Measurements from ENCODE around the gene AADACL3. TPM values are rescaled to one million over a fixed set of nuclear protein-coding genes. Genes with fewer than 3 reads are reported as not detected.

AADACL3 gene
- total and polyA plus RNA-seq, 2 of the 13 experiments (the other 11 are each of a cell fraction or from before 2014, with no cell fraction given): not detected

DNA sequence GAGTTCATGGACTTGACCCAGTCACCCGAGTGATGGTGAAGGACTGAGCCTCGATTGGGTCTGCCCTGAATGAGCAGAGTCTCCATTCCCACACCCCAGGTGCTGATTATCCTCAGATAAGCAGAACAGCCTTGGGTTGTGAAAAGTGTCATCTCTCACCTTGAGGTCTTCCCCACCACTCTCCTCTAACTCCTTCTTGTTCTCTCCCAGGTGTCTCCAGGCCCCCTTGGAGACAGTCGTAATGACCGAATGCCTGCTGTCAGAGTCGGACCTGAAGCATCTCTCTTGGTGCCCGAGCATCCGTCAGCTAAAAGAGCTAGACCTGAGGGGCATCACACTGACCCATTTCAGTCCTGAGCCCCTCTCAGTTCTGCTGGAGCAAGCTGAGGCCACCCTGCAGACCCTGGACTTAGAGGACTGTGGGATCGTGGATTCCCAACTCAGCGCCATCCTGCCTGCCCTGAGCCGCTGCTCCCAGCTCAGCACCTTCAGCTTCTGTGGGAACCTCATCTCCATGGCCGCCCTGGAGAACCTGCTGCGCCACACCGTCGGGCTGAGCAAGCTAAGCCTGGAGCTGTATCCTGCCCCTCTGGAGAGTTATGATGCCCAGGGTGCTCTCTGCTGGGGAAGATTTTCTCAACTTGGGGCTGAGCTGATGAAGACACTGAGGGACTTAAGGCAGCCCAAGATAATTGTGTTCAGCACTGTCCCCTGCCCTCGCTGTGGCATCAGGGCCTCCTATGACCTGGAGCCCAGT lies 61.1 kb downstream of the AADACL3 start:
- no peak overlapping the region for H2AFZ ChIP-seq (ENCODE audit: low read length)
- TF ChIP-seq POLR2AphosphoS2 (IDR thresholded peaks at IDR 0.05; ENCODE audit: low read depth, low read length) (no peak), NRL (CRISPR knock-in tag; IDR thresholded peaks at IDR 0.05; ENCODE audit: borderline replicate concordance) (no peak), ZNF558 (CRISPR knock-in tag; IDR thresholded peaks at IDR 0.05; ENCODE audit: borderline replicate concordance) (no peak), ZNF10 (CRISPR knock-in tag; IDR thresholded peaks at IDR 0.05; ENCODE audit: borderline replicate concordance, low read depth) (no peak), TMF1 (CRISPR knock-in tag; IDR thresholded peaks at IDR 0.05; ENCODE audit: low read depth) (no peak), ZKSCAN5 (CRISPR knock-in tag; IDR thresholded peaks at IDR 0.05) (no peak), CREM (IDR thresholded peaks at IDR 0.05) (no peak), CREM (CRISPR knock-in tag; IDR thresholded peaks at IDR 0.05) (no peak), CCAR2 (optimal IDR thresholded peaks at IDR 0.05; ENCODE audit: low read depth, low read length) (no peak), ZNF432 (CRISPR knock-in tag; IDR thresholded peaks at IDR 0.05; ENCODE audit: borderline replicate concordance) (no peak), NPAS2 (CRISPR knock-in tag; IDR thresholded peaks at IDR 0.05; ENCODE audit: borderline replicate concordance) (no peak), ZFP36L2 (CRISPR knock-in tag; IDR thresholded peaks at IDR 0.05) (no peak), ZNF639 (CRISPR knock-in tag; conservative IDR thresholded peaks at IDR 0.05) (no peak), ZNF777 (CRISPR knock-in tag; IDR thresholded peaks at IDR 0.05) (no peak)
- TF ChIP-seq, protein P1, sequence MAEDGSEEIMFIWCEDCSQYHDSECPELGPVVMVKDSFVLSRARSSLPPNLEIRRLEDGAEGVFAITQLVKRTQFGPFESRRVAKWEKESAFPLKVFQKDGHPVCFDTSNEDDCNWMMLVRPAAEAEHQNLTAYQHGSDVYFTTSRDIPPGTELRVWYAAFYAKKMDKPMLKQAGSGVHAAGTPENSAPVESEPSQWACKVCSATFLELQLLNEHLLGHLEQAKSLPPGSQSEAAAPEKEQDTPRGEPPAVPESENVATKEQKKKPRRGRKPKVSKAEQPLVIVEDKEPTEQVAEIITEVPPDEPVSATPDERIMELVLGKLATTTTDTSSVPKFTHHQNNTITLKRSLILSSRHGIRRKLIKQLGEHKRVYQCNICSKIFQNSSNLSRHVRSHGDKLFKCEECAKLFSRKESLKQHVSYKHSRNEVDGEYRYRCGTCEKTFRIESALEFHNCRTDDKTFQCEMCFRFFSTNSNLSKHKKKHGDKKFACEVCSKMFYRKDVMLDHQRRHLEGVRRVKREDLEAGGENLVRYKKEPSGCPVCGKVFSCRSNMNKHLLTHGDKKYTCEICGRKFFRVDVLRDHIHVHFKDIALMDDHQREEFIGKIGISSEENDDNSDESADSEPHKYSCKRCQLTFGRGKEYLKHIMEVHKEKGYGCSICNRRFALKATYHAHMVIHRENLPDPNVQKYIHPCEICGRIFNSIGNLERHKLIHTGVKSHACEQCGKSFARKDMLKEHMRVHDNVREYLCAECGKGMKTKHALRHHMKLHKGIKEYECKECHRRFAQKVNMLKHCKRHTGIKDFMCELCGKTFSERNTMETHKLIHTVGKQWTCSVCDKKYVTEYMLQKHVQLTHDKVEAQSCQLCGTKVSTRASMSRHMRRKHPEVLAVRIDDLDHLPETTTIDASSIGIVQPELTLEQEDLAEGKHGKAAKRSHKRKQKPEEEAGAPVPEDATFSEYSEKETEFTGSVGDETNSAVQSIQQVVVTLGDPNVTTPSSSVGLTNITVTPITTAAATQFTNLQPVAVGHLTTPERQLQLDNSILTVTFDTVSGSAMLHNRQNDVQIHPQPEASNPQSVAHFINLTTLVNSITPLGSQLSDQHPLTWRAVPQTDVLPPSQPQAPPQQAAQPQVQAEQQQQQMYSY (CRISPR knock-in tag; IDR thresholded peaks at IDR 0.05): no peak
- WGBS (ENCODE audit: low lambda C conversion rate): 9% methylated on average over 6 of the region's 15 CpGs
- no peak overlapping the region for H3K4me2 ChIP-seq (ENCODE audit: low read depth, low read length)
- H3K27ac ChIP-seq (ENCODE audit: extremely low read length, insufficient read depth, low read length): no peak overlapping the region
- POLR2A ChIA-PET: no interaction called here
- no TSS peak for BruUV-seq (replicated peaks)
- H3K27me3 ChIP-seq (ENCODE audit: control insufficient read depth in 1 of 2, insufficient read depth in 2 of 2, low read length in 2 of 2): peaks cover 6 to 55% of the 10 kb centered on the region in 2 experiments
- H3K4me3 ChIP-seq (replicated peaks in 1 of 3; ENCODE audit: insufficient read depth in 1 of 3, low read depth in 2 of 3, low read length in 3 of 3): no peak overlapping the region
- ATAC-seq (no peak), DNase-seq (ENCODE audit: low spot score) (no peak), FAIRE-seq (no peak)
- H3K36me3 ChIP-seq (replicated peaks in 1 of 2; ENCODE audit: control insufficient read depth in 1 of 2, insufficient read depth in 2 of 2, low read length in 2 of 2): no peaks in the 10 kb centered on the region
- no peak overlapping the region for H3K9ac ChIP-seq (ENCODE audit: insufficient read depth, low read depth, low read length)
- no peaks in the 10 kb centered on the region for H3K4me1 ChIP-seq (ENCODE audit: insufficient read depth, low read length)
- in situ Hi-C loops (cut with HindIII; ENCODE audit: extremely low pct_ligation_motif_present, low pct_unique_long_range_greater_than_20kb): loop anchor here (10.0 kb wide), 1 partner anchor 502 kb away; no protein-coding TSS in a partner anchor
- no peaks in the 10 kb centered on the region for H3K79me2 ChIP-seq (ENCODE audit: insufficient read depth, low read length)
- H4K20me1 ChIP-seq (ENCODE audit: insufficient read depth, low read length): no peaks in the 10 kb centered on the region
- CTCF ChIA-PET (ENCODE audit: low intra/inter-chr PET ratio, low total read pairs): no interaction called here
- H3K9me3 ChIP-seq (ENCODE audit: low read length): no peaks in the 10 kb centered on the region
- intact Hi-C loops (cut with micrococcal nuclease; ENCODE audit: unreplicated experiment): no loop called here

All from HepG2 (cell line).